ENCODE measurements around the gene POFUT2. TPM values are rescaled to one million over a fixed set of nuclear protein-coding genes. Genes with fewer than 3 reads are reported as not detected.

The POFUT2 gene
- total RNA-seq, 1 experiment from 2014 or later = 31.4 TPM

GRCh38 chr21:45263534-45263933, 24.2 kb downstream of the POFUT2 start:
- intact Hi-C loops (cut with micrococcal nuclease; ENCODE audit: unreplicated experiment) = no loop called here
- DNase-seq = no peak
- no peaks in the 10 kb centered on the region for H3K4me1 Mint-ChIP-seq (ENCODE audit: low read depth, unreplicated experiment)
- peaks cover 13% of the 10 kb centered on the region for H3K36me3 Mint-ChIP-seq (ENCODE audit: insufficient read depth, unreplicated experiment)
- H3K4me3 Mint-ChIP-seq (ENCODE audit: low read depth, unreplicated experiment) = no peak overlapping the region
- no TSS peak for BruUV-seq (replicated peaks)
- H3K27ac Mint-ChIP-seq (ENCODE audit: unreplicated experiment) = no peak overlapping the region
- CTCF ChIA-PET = no interaction called here
- TF ChIP-seq CTCF (IDR thresholded peaks at IDR 0.05; ENCODE audit: unreplicated experiment) = no peak
- no peaks in the 10 kb centered on the region for H3K9me3 Mint-ChIP-seq (ENCODE audit: low read depth, unreplicated experiment)
- H3K27me3 Mint-ChIP-seq (ENCODE audit: unreplicated experiment) = no peaks in the 10 kb centered on the region

- TF ChIP-seq CTCF (IDR thresholded peaks at IDR 0.05; ENCODE audit: unreplicated experiment) = no peak
- DNase-seq = no peak
- H3K27me3 Mint-ChIP-seq (ENCODE audit: unreplicated experiment) = no peaks in the 10 kb centered on the region
- no TSS peak for BruUV-seq (replicated peaks)
- intact Hi-C loops (cut with micrococcal nuclease; ENCODE audit: unreplicated experiment) = no loop called here
- CTCF ChIA-PET = no interaction called here
- H3K4me1 Mint-ChIP-seq (ENCODE audit: low read depth, unreplicated experiment) = no peaks in the 10 kb centered on the region
- no peaks in the 10 kb centered on the region for H3K9me3 Mint-ChIP-seq (ENCODE audit: low read depth, unreplicated experiment)
- H3K4me3 Mint-ChIP-seq (ENCODE audit: low read depth, unreplicated experiment) = no peak overlapping the region
- H3K36me3 Mint-ChIP-seq (ENCODE audit: insufficient read depth, unreplicated experiment) = peaks cover 13% of the 10 kb centered on the region
- H3K27ac Mint-ChIP-seq (ENCODE audit: unreplicated experiment) = no peak overlapping the region
Observed at GRCh38 chr21:45262616-45263015, 25.1 kb downstream of the POFUT2 start.

GRCh38 chr21:45262041-45262581, 25.6 kb downstream of the POFUT2 start:
- H3K27ac Mint-ChIP-seq (ENCODE audit: unreplicated experiment) = no peak overlapping the region
- no peaks in the 10 kb centered on the region for H3K27me3 Mint-ChIP-seq (ENCODE audit: unreplicated experiment)
- intact Hi-C loops (cut with micrococcal nuclease; ENCODE audit: unreplicated experiment) = no loop called here
- no peak for DNase-seq
- H3K4me1 Mint-ChIP-seq (ENCODE audit: low read depth, unreplicated experiment) = no peaks in the 10 kb centered on the region
- CTCF ChIA-PET = no interaction called here
- no peaks in the 10 kb centered on the region for H3K9me3 Mint-ChIP-seq (ENCODE audit: low read depth, unreplicated experiment)
- peaks cover 12% of the 10 kb centered on the region for H3K36me3 Mint-ChIP-seq (ENCODE audit: insufficient read depth, unreplicated experiment)
- no peak overlapping the region for H3K4me3 Mint-ChIP-seq (ENCODE audit: low read depth, unreplicated experiment)
- BruUV-seq (replicated peaks) = no TSS peak
- no peak for TF ChIP-seq CTCF (IDR thresholded peaks at IDR 0.05; ENCODE audit: unreplicated experiment)

GRCh38 chr21:45261093-45261492, 26.6 kb downstream of the POFUT2 start:
- CTCF ChIA-PET = interaction anchor here (0.6 kb wide), 1 partner anchor 72 kb away, joined by 3 read pairs; no protein-coding TSS in a partner anchor
- no peak for TF ChIP-seq CTCF (IDR thresholded peaks at IDR 0.05; ENCODE audit: unreplicated experiment)
- intact Hi-C loops (cut with micrococcal nuclease; ENCODE audit: unreplicated experiment) = no loop called here
- no peak for DNase-seq
- no peak overlapping the region for H3K27ac Mint-ChIP-seq (ENCODE audit: unreplicated experiment)
- no peaks in the 10 kb centered on the region for H3K27me3 Mint-ChIP-seq (ENCODE audit: unreplicated experiment)
- H3K36me3 Mint-ChIP-seq (ENCODE audit: insufficient read depth, unreplicated experiment) = peaks cover 9% of the 10 kb centered on the region
- no peak overlapping the region for H3K4me3 Mint-ChIP-seq (ENCODE audit: low read depth, unreplicated experiment)
- no peaks in the 10 kb centered on the region for H3K9me3 Mint-ChIP-seq (ENCODE audit: low read depth, unreplicated experiment)
- H3K4me1 Mint-ChIP-seq (ENCODE audit: low read depth, unreplicated experiment) = no peaks in the 10 kb centered on the region
- no TSS peak for BruUV-seq (replicated peaks)
